H9 (cell line): Measurements from ENCODE around the gene TBXA2R. TPM values are rescaled to one million over a fixed set of nuclear protein-coding genes. Genes with fewer than 3 reads are reported as not detected.

Experiments used
- DNase-seq: peaks from one replicate; pipeline ENCODE4 v3.0.0-alpha.2; 2017
- H2AFZ ChIP-seq: one replicate; pipeline ENCODE4 v1.6.1; 2013; ENCODE audit warnings: mild to moderate bottlenecking, low read length, control low read depth, moderate library complexity
- H2AK5ac ChIP-seq: 2 replicates; pipeline ENCODE4 v1.6.1; 2013; ENCODE audit warnings: low read length, control low read depth, mixed read lengths; ENCODE audit not compliant: insufficient read length
- H2BK120ac ChIP-seq: one replicate; pipeline ENCODE4 v1.6.1; 2013; ENCODE audit warnings: low read depth, mild to moderate bottlenecking, low read length, control low read depth, inconsistent platforms; ENCODE audit not compliant: poor library complexity, severe bottlenecking
- H2BK12ac ChIP-seq: 2 replicates; pipeline ENCODE4 v1.6.1; 2013; ENCODE audit warnings: low read length, control low read depth, mixed read lengths, low read depth; ENCODE audit not compliant: insufficient read length
- H2BK15ac ChIP-seq: 2 replicates; pipeline ENCODE4 v1.6.1; 2013; ENCODE audit warnings: low read depth, low read length, control low read depth
- H2BK20ac ChIP-seq: one replicate; pipeline ENCODE4 v1.6.1; 2013; ENCODE audit warnings: low read depth, mild to moderate bottlenecking, low read length, control low read depth, inconsistent platforms; ENCODE audit not compliant: poor library complexity, severe bottlenecking
- H2BK5ac ChIP-seq: 2 replicates; pipeline ENCODE4 v1.6.1; 2013; ENCODE audit warnings: low read length, control low read depth, mixed read lengths; ENCODE audit not compliant: insufficient read length
- H3K14ac ChIP-seq: 2 replicates; pipeline ENCODE4 v1.6.1; 2013; ENCODE audit warnings: low read length, control low read depth; ENCODE audit not compliant: insufficient read depth
- H3K18ac ChIP-seq: 2 replicates; pipeline ENCODE4 v1.6.1; 2013; ENCODE audit warnings: low read depth, mild to moderate bottlenecking, mixed read lengths, low read length, control low read depth; ENCODE audit not compliant: insufficient read length
- H3K23ac ChIP-seq: 2 replicates; pipeline ENCODE4 v1.6.1; 2013; ENCODE audit warnings: low read length, control low read depth, mixed read lengths, low read depth; ENCODE audit not compliant: insufficient read length
- H3K23me2 ChIP-seq: 2 replicates; pipeline ENCODE4 v1.6.1; 2013; ENCODE audit warnings: low read depth, mild to moderate bottlenecking, mixed read lengths, low read length, control low read depth; ENCODE audit not compliant: insufficient read length, poor library complexity, severe bottlenecking
- H3K27ac ChIP-seq: 2 replicates; pipeline ENCODE4 v1.5.1; 2013; ENCODE audit warnings: low read length, control low read depth, mixed read lengths, low read depth; ENCODE audit not compliant: insufficient read length
- H3K27me3 ChIP-seq: 2 replicates; pipeline ENCODE4 v1.6.1; 2013; ENCODE audit warnings: low read length, control low read depth, inconsistent platforms; ENCODE audit not compliant: insufficient read depth
- H3K4ac ChIP-seq: 2 replicates; pipeline ENCODE4 v1.6.1; 2013; ENCODE audit warnings: low read depth, mild to moderate bottlenecking, control low read depth, inconsistent platforms, low read length, moderate library complexity
- H3K4me1 ChIP-seq: 2 replicates; pipeline ENCODE4 v1.6.1; 2013; ENCODE audit warnings: low read length, control low read depth, inconsistent platforms; ENCODE audit not compliant: insufficient read depth
- H3K4me2 ChIP-seq: 2 replicates; pipeline ENCODE4 v1.6.1; 2013; ENCODE audit warnings: low read length, control low read depth, mixed read lengths; ENCODE audit not compliant: insufficient read length, insufficient read depth
- H3K56ac ChIP-seq: 2 replicates; pipeline ENCODE4 v1.6.1; 2013; ENCODE audit warnings: low read depth, mild to moderate bottlenecking, mixed read lengths, low read length, control low read depth; ENCODE audit not compliant: insufficient read length
- H3K79me1 ChIP-seq: 2 replicates; pipeline ENCODE4 v1.6.1; 2013; ENCODE audit warnings: low read depth, mild to moderate bottlenecking, moderate library complexity, low read length, control low read depth, inconsistent platforms; ENCODE audit not compliant: insufficient read depth, poor library complexity, severe bottlenecking
- H3K79me2 ChIP-seq: 2 replicates; pipeline ENCODE4 v1.6.1; 2013; ENCODE audit warnings: low read length, control low read depth, inconsistent platforms; ENCODE audit not compliant: insufficient read depth
- H3K9ac ChIP-seq: 2 replicates; pipeline ENCODE4 v1.6.1; 2013; ENCODE audit warnings: low read length, control low read depth, mixed read lengths; ENCODE audit not compliant: insufficient read length; ENCODE audit errors: extremely low read depth
- H3K9me3 ChIP-seq: one replicate; pipeline ENCODE4 v1.6.1; 2013; ENCODE audit warnings: low read depth, low read length, inconsistent platforms; ENCODE audit not compliant: control insufficient read depth
- H3T11ph ChIP-seq: one replicate; pipeline ENCODE4 v1.6.1; 2013; ENCODE audit warnings: mild to moderate bottlenecking, low read length, control low read depth, inconsistent platforms
- H4K20me1 ChIP-seq: one replicate; pipeline ENCODE4 v1.6.1; 2013; ENCODE audit not compliant: control insufficient read depth, insufficient read length, insufficient read depth
- H4K5ac ChIP-seq: 2 replicates; pipeline ENCODE4 v1.6.1; 2013; ENCODE audit warnings: low read depth, mild to moderate bottlenecking, mixed read lengths, low read length, control low read depth; ENCODE audit not compliant: insufficient read length
- H4K8ac ChIP-seq: replicated peaks from 2 replicates; pipeline ENCODE4 v1.6.1; 2013; ENCODE audit warnings: low read length, control low read depth, mixed read lengths, low read depth; ENCODE audit not compliant: insufficient read length
- H4K91ac ChIP-seq: 2 replicates; pipeline ENCODE4 v1.6.1; 2013; ENCODE audit warnings: low read depth, mild to moderate bottlenecking, moderate library complexity, mixed read lengths, low read length, control low read depth; ENCODE audit not compliant: insufficient read length
- H3K27ac Mint-ChIP-seq, 3 experiments: 2 replicates in 2 of 3; 3 replicates in 1 of 3; pipeline ENCODE4 v1.8.0; 2020 to 2021; ENCODE audit warnings: mixed read lengths in 3 of 3, mild to moderate bottlenecking in 1 of 3, moderate library complexity in 1 of 3
- H3K27me3 Mint-ChIP-seq: 2 replicates; pipeline ENCODE4 v1.8.0; 2021; ENCODE audit warnings: low read depth, mild to moderate bottlenecking, moderate library complexity, mixed read lengths
- H3K36me3 Mint-ChIP-seq, 3 experiments: 2 replicates in 2 of 3; 3 replicates in 1 of 3; pipeline ENCODE4 v1.8.0; 2020 to 2021; ENCODE audit warnings: low read depth in 3 of 3, mixed read lengths in 3 of 3; ENCODE audit not compliant: insufficient read depth in 1 of 3
- H3K4me1 Mint-ChIP-seq, 2 experiments: 2 replicates each; pipeline ENCODE4 v1.8.0; 2020; ENCODE audit warnings: mixed read lengths in 2 of 2
- H3K4me3 Mint-ChIP-seq, 2 experiments: 2 replicates in 1 of 2; 3 replicates in 1 of 2; pipeline ENCODE4 v1.8.0; 2020 to 2021; ENCODE audit warnings: mild to moderate bottlenecking in 2 of 2, mixed read lengths in 2 of 2, moderate library complexity in 1 of 2
- H3K9me3 Mint-ChIP-seq, 2 experiments: 2 replicates in 1 of 2; 3 replicates in 1 of 2; pipeline ENCODE4 v1.8.0; 2020; ENCODE audit warnings: mild to moderate bottlenecking in 2 of 2, mixed read lengths in 2 of 2, moderate library complexity in 1 of 2
- CTCF ChIP-seq: fragments of 200-600 bp; sonication (generic); conservative IDR thresholded peaks from 3 replicates; pipeline ENCODE4 v1.8.0; 2021; ENCODE audit warnings: antibody characterized with exemption, mild to moderate bottlenecking
- WGBS: extraction: QIAGEN DNeasy Blood & Tissue Kit; methylation state at CpG from one replicate; pipeline ENCODE4 v1.1.7; 2013; ENCODE audit warnings: missing lambda C conversion rate, low lambda C conversion rate, mixed read lengths; ENCODE audit not compliant: insufficient read length; ENCODE audit errors: extremely low coverage; 5-methylcytosine and 5-hydroxymethylcytosine counted together
- total RNA-seq: library from RNA; stranded (reverse); gene quantifications from 2 replicates; pipeline ENCODE4 v1.2.1, GENCODE V29; 2021

Gene TBXA2R
- total RNA-seq, 1 experiment from 2014 or later, result 0.63 TPM

DNA sequence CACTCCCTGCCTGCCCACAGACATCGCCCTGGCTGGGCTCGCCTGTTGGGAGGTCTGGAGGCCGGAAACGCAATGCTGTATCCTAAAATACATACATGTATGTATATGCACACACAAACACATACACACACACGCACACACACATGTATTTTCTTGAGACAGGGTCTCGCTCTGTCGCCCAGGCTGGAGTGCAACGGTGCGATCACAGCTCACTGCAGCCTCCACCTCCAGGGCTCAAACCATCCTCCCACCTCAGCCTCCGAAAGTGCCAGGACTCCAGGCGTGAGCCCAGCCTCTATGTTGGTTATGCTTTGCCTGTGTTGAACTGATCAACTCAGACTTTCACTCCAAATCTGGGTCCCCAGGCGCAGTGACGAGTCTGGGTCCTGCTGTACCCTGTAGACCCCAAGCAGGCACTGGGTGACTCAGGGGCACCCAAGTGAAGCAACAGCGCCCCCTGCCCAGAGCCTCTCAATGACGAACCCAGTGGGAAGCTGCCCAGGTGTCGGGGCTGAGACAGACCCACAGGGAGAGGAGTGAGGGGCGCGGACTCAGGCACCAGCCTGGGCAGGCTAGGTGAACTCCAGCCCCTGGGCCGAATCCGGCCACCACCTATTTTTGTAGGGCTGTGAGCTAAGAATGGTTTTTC is 47.3 kb upstream of the TBXA2R start:
- Histone ChIP-seq H2AFZ (no peak overlapping the region), H2BK20ac (no peak overlapping the region), H3K18ac (no peak overlapping the region), H3K23me2 (no peaks in the 10 kb centered on the region), H3K4me2 (no peak overlapping the region), H2BK12ac (no peak overlapping the region), H3K27me3 (no peaks in the 10 kb centered on the region), H3K4me1 (no peaks in the 10 kb centered on the region), H3K23ac (no peak overlapping the region), H3K14ac (no peak overlapping the region), H2AK5ac (no peak overlapping the region), H3K79me2 (no peaks in the 10 kb centered on the region), H3K56ac (no peak overlapping the region), H2BK15ac (no peak overlapping the region), H3K79me1 (no peaks in the 10 kb centered on the region), H4K8ac (no peak overlapping the region), H4K91ac (no peak overlapping the region), H4K5ac (no peak overlapping the region), H2BK120ac (no peak overlapping the region), H2BK5ac (no peak overlapping the region), H3K4ac (no peak overlapping the region), H3T11ph (no peak overlapping the region), H3K27ac (no peak overlapping the region), H4K20me1 (peaks cover 3% of the 10 kb centered on the region), H3K9ac (no peak overlapping the region), H3K9me3 (no peaks in the 10 kb centered on the region)
- DNase-seq, result no peak
- H3K4me3 Mint-ChIP-seq, result no peak overlapping the region
- no peaks in the 10 kb centered on the region; a peak in 1 of 5 replicates for H3K9me3 Mint-ChIP-seq
- WGBS, result no CpG with 5 or more reads among the region's 20 CpGs
- H3K4me1 Mint-ChIP-seq, result no peaks in the 10 kb centered on the region
- H3K36me3 Mint-ChIP-seq, result peaks cover 8 to 33% (median 32%) of the 10 kb centered on the region in 3 experiments
- peak; percentile 53 for TF ChIP-seq CTCF
- no peaks in the 10 kb centered on the region for H3K27me3 Mint-ChIP-seq
- no peak overlapping the region; a peak in 1 of 7 replicates for H3K27ac Mint-ChIP-seq
